Left lung (tissue), 10 donors: Measurements from ENCODE around the gene NDUFAF2. TPM values are rescaled to one million over a fixed set of nuclear protein-coding genes. Genes with fewer than 3 reads are reported as not detected.

Source experiments
- ATAC-seq: fragments of 200-7000 bp; cut with Tn5 transposase; one replicate; pipeline ENCODE4 v1.9.1; 2020; ENCODE audit warnings: moderate library complexity
- DNase-seq, 4 donors: peaks; one replicate each; pipeline ENCODE4 v3.0.0-alpha.2; 2013 to 2020
- H3K27ac ChIP-seq, 2 donors: fragments of 200-600 bp; sonication (generic) in 1 of 2; one replicate each; pipeline versions ENCODE4 v1.5.0 to v1.8.0; 2020 to 2021
- H3K27me3 ChIP-seq, 2 donors: fragments of 200-600 bp; sonication (generic) in 1 of 2; one replicate each; pipeline versions ENCODE4 v1.5.0 to v1.8.0; 2020 to 2021
- H3K36me3 ChIP-seq, 2 donors: fragments of 200-600 bp; sonication (generic) in 1 of 2; one replicate each; pipeline versions ENCODE4 v1.5.0 to v1.8.0; 2020 to 2021
- H3K4me1 ChIP-seq, 2 donors: fragments of 200-600 bp; one replicate each; pipeline ENCODE4 v1.8.0; 2021
- H3K4me3 ChIP-seq, 2 donors: fragments of 200-600 bp; sonication (generic) in 1 of 2; one replicate each; pipeline versions ENCODE4 v1.5.0 to v1.8.0; 2020 to 2021; ENCODE audit warnings: mild to moderate bottlenecking in 1 of 2
- H3K9me3 ChIP-seq, 2 donors: fragments of 200-600 bp; sonication (generic) in 1 of 2; one replicate each; pipeline versions ENCODE4 v1.5.0 to v1.8.0; 2020 to 2021
- intact Hi-C, 2 donors: fragments of 100-400 bp; cut with DNase I; formaldehyde crosslinking; loops; one replicate each; pipeline versions ENCODE4 v1.11.2 to v1.14.2; 2022
- polyA plus RNA-seq, 6 donors: library from polyadenylated mRNA; unstranded; fragments of 120-200 nt; gene quantifications; one replicate each; pipeline ENCODE4 v1.2.1, GENCODE V29; 2013; ENCODE audit not compliant: insufficient read length in 6 of 6
- total RNA-seq, 2 donors: library from RNA; stranded (reverse); fragmentation: NEBNext Ultra II Directional; extraction: Animal tissue kit (Norgen Biotek cat#: 25700); gene quantifications; one replicate each; pipeline ENCODE4 v1.2.1, GENCODE V29; 2021
- TF ChIP-seq, protein P1 (sequence below), 2 donors: fragments of 200-600 bp; sonication (generic) in 1 of 2; IDR thresholded peaks; one replicate each; pipeline versions ENCODE4 v1.5.0 to v1.8.0; 2021; ENCODE audit warnings: antibody characterized with exemption in 2 of 2
- donor health status: DM: no; HTN: yes; CAD: no.
- donor health status: DM: no; HTN: no; CAD: no.

NDUFAF2 gene
- total and polyA plus RNA-seq, 8 donors: 18.4 to 32.7 (median 28.6) TPM

- TF ChIP-seq, protein P1, sequence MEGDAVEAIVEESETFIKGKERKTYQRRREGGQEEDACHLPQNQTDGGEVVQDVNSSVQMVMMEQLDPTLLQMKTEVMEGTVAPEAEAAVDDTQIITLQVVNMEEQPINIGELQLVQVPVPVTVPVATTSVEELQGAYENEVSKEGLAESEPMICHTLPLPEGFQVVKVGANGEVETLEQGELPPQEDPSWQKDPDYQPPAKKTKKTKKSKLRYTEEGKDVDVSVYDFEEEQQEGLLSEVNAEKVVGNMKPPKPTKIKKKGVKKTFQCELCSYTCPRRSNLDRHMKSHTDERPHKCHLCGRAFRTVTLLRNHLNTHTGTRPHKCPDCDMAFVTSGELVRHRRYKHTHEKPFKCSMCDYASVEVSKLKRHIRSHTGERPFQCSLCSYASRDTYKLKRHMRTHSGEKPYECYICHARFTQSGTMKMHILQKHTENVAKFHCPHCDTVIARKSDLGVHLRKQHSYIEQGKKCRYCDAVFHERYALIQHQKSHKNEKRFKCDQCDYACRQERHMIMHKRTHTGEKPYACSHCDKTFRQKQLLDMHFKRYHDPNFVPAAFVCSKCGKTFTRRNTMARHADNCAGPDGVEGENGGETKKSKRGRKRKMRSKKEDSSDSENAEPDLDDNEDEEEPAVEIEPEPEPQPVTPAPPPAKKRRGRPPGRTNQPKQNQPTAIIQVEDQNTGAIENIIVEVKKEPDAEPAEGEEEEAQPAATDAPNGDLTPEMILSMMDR (IDR thresholded peaks at IDR 0.05): no peak
- ATAC-seq (no peak), DNase-seq (no peak)
- Histone ChIP-seq H3K4me3 (no peak overlapping the region), H3K36me3 (no peaks in the 10 kb centered on the region), H3K4me1 (no peaks in the 10 kb centered on the region), H3K27ac (no peak overlapping the region), H3K9me3 (no peaks in the 10 kb centered on the region), H3K27me3 (no peaks in the 10 kb centered on the region)
- intact Hi-C loops: no loop called here
These were observed 124.1 kb downstream of the NDUFAF2 start for GRCh38 chr5:61069150-61069549.

- DNase-seq: no peak
- no peaks in the 10 kb centered on the region for H3K27me3 ChIP-seq
- H3K4me3 ChIP-seq: no peak overlapping the region
- H3K4me1 ChIP-seq: no peaks in the 10 kb centered on the region
- no peak for ATAC-seq
- no peaks in the 10 kb centered on the region for H3K9me3 ChIP-seq
- TF ChIP-seq, protein P1 (IDR thresholded peaks at IDR 0.05): no peak
- H3K36me3 ChIP-seq: no peaks in the 10 kb centered on the region
- no peak overlapping the region for H3K27ac ChIP-seq
- intact Hi-C loops: no loop called here
These were observed 126.5 kb downstream of the NDUFAF2 start for GRCh38 chr5:61071526-61071925.

DNA sequence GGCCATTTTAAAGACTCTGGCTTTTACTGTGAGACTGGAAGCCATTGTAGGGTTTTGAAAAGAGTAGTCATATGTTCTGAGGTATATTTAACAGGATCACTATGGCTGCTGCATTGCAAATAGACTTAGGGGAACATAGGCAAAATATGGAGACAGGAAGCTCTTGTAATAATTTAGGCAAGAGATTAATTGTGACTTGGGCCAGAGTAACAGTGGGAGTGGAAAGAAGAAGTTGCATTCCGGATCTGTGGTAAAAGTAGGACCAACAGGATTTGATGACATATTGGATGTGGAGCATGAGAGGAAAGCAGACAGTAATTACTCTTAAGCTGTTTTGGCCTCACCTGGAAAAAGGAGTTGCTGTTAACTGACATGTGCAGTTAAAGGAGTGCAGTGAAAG lies 131.6 kb downstream of the NDUFAF2 start:
- TF ChIP-seq, protein P1 (IDR thresholded peaks at IDR 0.05): no peak
- ATAC-seq (no peak), DNase-seq (no peak)
- Histone ChIP-seq H3K4me3 (no peak overlapping the region), H3K9me3 (no peaks in the 10 kb centered on the region), H3K27me3 (no peaks in the 10 kb centered on the region), H3K4me1 (no peaks in the 10 kb centered on the region), H3K27ac (no peak overlapping the region), H3K36me3 (no peaks in the 10 kb centered on the region)
- intact Hi-C loops: no loop called here

- ATAC-seq (no peak), DNase-seq (peak in 1 of 4 donors; percentile 21)
- Histone ChIP-seq H3K27ac (no peak overlapping the region), H3K36me3 (no peaks in the 10 kb centered on the region), H3K4me1 (no peaks in the 10 kb centered on the region), H3K27me3 (no peaks in the 10 kb centered on the region), H3K9me3 (no peaks in the 10 kb centered on the region), H3K4me3 (no peak overlapping the region)
- intact Hi-C loops: no loop called here
- TF ChIP-seq, protein P1 (IDR thresholded peaks at IDR 0.05): no peak
These were observed 136.7 kb downstream of the NDUFAF2 start for GRCh38 chr5:61081741-61082140.

- DNase-seq (no peak), ATAC-seq (no peak)
- no peaks in the 10 kb centered on the region for H3K9me3 ChIP-seq
- TF ChIP-seq, protein P1 (IDR thresholded peaks at IDR 0.05): no peak
- no peak overlapping the region for H3K4me3 ChIP-seq
- no peaks in the 10 kb centered on the region for H3K4me1 ChIP-seq
- H3K36me3 ChIP-seq: no peaks in the 10 kb centered on the region
- H3K27me3 ChIP-seq: no peaks in the 10 kb centered on the region
- intact Hi-C loops: no loop called here
- H3K27ac ChIP-seq: no peak overlapping the region
These were observed 137.7 kb downstream of the NDUFAF2 start for GRCh38 chr5:61082516-61083280.
